Mucosa of rectum (tissue), 2 donors: ENCODE measurements around the gene AHRR.
A peak's percentile ranks its signal among the peaks of the same experiment; 100 is the strongest.

Source experiments
- H3K27ac ChIP-seq, 2 donors: one replicate each; pipeline ENCODE4 v1.7.0; 2013; ENCODE audit warnings: inconsistent platforms in 2 of 2, low read depth in 2 of 2, low read length in 2 of 2
- H3K27me3 ChIP-seq, 2 donors: one replicate each; pipeline ENCODE4 v1.7.0; 2013; ENCODE audit warnings: low read length in 2 of 2; ENCODE audit not compliant: control insufficient read depth in 2 of 2, insufficient read depth in 2 of 2
- H3K36me3 ChIP-seq, 2 donors: one replicate each; pipeline ENCODE4 v1.7.0; 2013; ENCODE audit warnings: low read length in 2 of 2; ENCODE audit not compliant: control insufficient read depth in 2 of 2, insufficient read depth in 2 of 2
- H3K4me1 ChIP-seq, 2 donors: one replicate each; pipeline ENCODE4 v1.7.0; 2013; ENCODE audit warnings: low read length in 2 of 2, mild to moderate bottlenecking in 1 of 2; ENCODE audit not compliant: control insufficient read depth in 2 of 2, insufficient read depth in 2 of 2
- H3K4me3 ChIP-seq, 2 donors: one replicate each; pipeline ENCODE4 v1.7.0; 2013; ENCODE audit warnings: low read length in 2 of 2
- H3K9ac ChIP-seq, 2 donors: one replicate each; pipeline ENCODE4 v1.7.0; 2013; ENCODE audit warnings: low read length in 2 of 2, low read depth in 1 of 2, mild to moderate bottlenecking in 1 of 2
- H3K9me3 ChIP-seq, 2 donors: one replicate each; pipeline ENCODE4 v1.7.0; 2013; ENCODE audit warnings: low read length in 2 of 2; ENCODE audit not compliant: control insufficient read depth in 2 of 2
- donor health status: healthy.
- donor health status: Normal muscosa, but diverticular disease.

The AHRR gene

DNA sequence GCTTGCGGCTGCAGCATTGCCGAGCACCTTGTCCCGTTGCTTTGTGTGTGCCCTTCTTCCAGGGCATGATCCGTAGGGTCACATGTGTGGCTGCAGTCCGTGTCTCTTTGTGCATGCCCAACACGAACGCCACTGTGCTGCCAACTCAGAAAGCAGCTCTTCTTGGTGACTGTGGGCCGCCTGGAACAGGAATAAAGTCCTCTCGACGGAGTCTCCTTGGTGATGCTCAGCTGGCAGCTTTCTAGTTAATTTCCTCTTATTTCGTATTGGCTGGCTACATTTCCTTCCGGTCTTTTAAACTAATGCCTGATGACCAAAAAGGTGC is 127.2 kb downstream of the AHRR start:
- H3K9me3 ChIP-seq: no peaks in the 10 kb centered on the region
- no peak overlapping the region for H3K27ac ChIP-seq
- peaks cover 4 to 6% of the 10 kb centered on the region in 2 donors for H3K4me1 ChIP-seq
- no peak overlapping the region for H3K9ac ChIP-seq
- no peaks in the 10 kb centered on the region for H3K27me3 ChIP-seq
- H3K4me3 ChIP-seq: no peak overlapping the region
- peaks cover 46 to 63% of the 10 kb centered on the region in 2 donors for H3K36me3 ChIP-seq

DNA sequence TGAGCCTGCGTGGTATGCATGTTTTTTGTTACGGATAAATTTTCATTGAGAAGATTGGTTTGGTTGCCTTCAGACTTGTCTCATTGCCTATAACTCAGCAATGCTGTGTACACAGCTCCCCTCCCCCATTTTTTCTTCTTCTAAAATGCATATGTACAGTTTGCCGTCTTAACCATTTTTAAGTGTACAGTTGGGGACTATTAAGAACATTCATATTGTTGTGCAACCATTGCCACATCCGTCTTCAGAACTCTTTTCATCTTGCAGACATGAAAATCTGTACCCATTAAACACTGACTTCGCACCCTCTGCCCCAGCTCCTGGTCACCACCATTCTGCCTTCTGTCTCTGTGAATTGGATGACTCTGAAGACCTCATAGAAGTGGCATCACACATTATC is 127.6 kb downstream of the AHRR start:
- Histone ChIP-seq H3K4me3 (no peak overlapping the region), H3K9me3 (no peaks in the 10 kb centered on the region), H3K4me1 (peaks cover 0 to 2% of the 10 kb centered on the region in 2 donors), H3K36me3 (peaks cover 50 to 68% of the 10 kb centered on the region in 2 donors), H3K27ac (no peak overlapping the region), H3K27me3 (no peaks in the 10 kb centered on the region), H3K9ac (no peak overlapping the region)

DNA sequence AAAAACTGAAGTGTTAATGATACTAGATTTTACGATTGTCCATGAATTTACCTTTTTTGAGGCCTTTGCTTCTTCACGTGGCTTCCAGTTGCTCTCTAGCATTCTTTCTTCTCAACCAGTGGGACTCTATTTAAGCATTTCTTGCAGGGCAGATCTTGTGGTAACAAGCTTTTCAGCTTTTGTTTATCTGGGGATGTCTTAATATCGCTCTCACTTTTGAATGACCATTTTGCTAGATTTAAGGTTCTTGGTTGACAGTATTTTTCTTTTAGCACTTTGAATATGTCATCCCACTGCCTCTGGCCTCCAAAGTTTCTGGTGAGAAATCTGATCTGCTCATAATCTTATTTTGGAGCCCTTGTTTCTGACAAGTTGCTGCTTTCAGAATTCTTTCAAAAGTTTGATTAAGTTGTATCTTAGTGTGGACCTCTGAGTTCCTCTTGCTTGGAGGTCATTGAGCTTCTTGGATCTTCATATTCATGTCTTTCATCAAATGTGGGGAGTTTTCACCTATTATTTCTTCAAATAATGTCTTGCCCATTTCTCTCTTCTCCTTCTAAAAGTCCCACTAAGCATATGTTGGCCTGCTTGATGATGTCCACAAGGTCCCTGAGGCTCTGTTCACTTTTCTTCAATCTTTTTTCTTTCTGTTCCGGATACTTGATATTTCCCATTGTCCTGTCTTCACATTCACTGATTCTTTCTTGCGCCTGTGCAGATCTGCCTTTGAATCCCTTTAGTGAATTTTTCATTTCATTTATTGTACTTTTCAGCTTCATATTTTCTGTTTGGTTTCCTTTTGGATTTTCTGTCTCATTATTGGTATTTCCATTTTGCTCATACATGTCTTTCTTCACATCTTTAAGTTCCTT is 130.3 kb downstream of the AHRR start:
- H3K4me1 ChIP-seq: no peaks in the 10 kb centered on the region
- no peaks in the 10 kb centered on the region for H3K27me3 ChIP-seq

DNA sequence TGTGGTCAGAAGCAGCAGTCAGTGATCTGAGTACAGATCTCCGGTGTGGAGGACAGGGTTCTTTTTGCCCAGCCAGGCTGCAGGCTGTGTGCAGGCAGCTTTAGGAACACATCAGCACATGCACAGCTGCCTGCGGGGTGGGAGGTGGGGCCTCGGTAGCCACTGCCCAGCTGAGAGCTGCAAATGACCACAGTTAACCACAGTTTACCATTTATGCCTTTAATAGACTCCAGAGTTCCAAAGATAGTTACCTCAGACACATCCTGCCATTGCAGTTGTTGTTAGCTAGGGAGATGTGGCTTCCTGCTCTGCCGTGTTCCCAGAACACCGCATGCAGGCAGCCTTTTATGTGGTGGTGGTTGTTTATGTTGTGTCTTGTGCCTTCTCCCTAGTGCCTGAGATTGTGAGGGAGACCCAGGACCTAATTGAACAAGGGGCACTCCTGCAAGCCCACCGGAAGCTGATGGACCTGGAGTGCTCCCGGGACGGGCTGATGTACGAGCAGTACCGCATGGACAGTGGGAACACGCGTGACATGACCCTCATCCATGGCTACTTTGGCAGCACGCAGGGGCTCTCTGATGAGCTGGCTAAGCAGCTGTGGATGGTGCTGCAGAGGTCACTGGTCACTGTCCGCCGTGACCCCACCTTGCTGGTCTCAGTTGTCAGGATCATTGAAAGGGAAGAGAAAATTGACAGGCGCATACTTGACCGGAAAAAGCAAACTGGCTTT is 131.6 kb downstream of the AHRR start:
- peaks cover 59 to 76% of the 10 kb centered on the region in 2 donors for H3K36me3 ChIP-seq
- no peak overlapping the region for H3K9ac ChIP-seq
- H3K4me1 ChIP-seq: no peaks in the 10 kb centered on the region
- no peaks in the 10 kb centered on the region for H3K9me3 ChIP-seq
- H3K27ac ChIP-seq: peak overlapping the region in 1 of 2 donors; percentile 18
- no peaks in the 10 kb centered on the region for H3K27me3 ChIP-seq
- no peak overlapping the region for H3K4me3 ChIP-seq

More for the DNA sequence above, 130.3 kb downstream of the AHRR start:
- Histone ChIP-seq H3K9ac (no peak overlapping the region), H3K4me3 (no peak overlapping the region), H3K9me3 (no peaks in the 10 kb centered on the region), H3K27ac (no peak overlapping the region), H3K36me3 (peaks cover 59 to 76% of the 10 kb centered on the region in 2 donors)

DNA sequence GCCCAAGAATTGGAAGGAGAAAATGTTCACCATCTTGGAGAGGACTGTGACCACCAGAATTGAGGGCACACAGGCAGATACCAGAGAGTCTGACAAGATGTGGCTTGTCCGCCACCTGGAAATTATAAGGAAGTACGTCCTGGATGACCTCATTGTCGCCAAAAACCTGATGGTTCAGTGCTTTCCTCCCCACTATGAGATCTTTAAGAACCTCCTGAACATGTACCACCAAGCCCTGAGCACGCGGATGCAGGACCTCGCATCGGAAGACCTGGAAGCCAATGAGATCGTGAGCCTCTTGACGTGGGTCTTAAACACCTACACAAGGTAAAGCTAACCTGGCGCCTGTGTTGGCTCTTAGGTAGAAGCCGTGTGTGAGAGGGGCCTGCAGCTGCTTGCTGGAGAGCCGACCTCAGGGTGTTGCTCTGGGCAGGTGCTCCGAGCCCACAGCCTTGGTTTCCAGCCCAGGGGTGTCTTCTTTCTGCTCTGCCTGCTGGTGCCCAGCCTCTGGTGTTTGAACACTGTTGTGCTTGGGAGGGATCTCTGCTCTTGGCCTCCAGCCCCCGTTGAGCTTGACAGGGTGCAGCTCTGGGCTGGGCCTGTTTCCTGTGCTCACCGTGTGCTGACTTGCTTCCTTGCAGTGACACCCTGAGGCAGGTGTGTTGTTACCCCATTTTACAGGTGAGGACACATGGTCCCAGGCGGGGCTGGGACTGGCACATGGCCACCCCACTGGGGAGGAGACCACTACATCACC is 132.4 kb downstream of the AHRR start:
- Histone ChIP-seq H3K9ac (no peak overlapping the region), H3K27ac (no peak overlapping the region), H3K4me1 (no peaks in the 10 kb centered on the region), H3K36me3 (peaks cover 54 to 76% of the 10 kb centered on the region in 2 donors), H3K9me3 (no peaks in the 10 kb centered on the region), H3K4me3 (no peak overlapping the region), H3K27me3 (no peaks in the 10 kb centered on the region)

DNA sequence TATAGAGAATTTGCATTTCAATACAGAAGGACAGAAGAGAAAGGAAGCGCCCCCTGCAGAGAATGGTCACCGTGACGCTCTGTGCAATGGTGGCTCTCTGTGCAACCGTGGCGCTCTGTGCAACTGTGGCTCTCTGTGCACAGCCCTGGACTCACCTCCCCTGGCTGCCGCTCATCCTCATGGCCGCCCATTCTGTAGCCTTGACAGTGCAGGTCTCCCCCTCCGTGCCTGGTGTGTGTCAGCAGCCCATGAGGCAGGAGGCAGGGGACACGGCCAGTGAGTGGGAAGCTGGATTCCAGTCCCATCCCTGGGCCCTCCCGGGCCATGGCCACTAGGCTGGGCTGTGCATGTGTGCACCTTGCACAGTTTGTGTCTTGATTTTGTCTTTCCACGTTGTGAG is 133.4 kb downstream of the AHRR start:
- Histone ChIP-seq H3K9me3 (no peaks in the 10 kb centered on the region), H3K4me3 (no peak overlapping the region), H3K36me3 (peaks cover 58 to 78% of the 10 kb centered on the region in 2 donors), H3K27ac (no peak overlapping the region), H3K9ac (no peak overlapping the region), H3K4me1 (no peaks in the 10 kb centered on the region), H3K27me3 (no peaks in the 10 kb centered on the region)

DNA sequence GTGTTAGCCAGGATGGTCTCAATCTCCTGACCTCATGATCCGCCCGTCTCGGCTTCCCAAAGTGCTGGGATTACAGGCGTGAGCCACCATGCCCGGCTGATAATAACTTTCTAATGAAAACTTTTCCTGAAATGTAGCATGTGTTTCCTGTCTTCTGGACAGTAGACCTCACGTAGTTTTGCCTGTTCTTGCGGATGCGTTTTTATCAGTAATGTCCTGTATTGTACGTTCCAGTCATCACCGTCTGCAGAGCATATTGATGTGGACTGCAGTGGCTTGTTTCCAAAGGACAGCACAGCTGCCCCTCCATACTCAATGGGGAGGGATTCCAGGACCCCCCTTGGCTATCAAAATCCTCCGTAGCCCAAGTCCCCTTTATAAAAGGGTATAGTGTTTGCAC is 134.3 kb downstream of the AHRR start:
- Histone ChIP-seq H3K4me1 (no peaks in the 10 kb centered on the region), H3K27me3 (no peaks in the 10 kb centered on the region), H3K36me3 (peaks cover 67 to 83% of the 10 kb centered on the region in 2 donors), H3K9me3 (no peaks in the 10 kb centered on the region), H3K4me3 (no peak overlapping the region), H3K9ac (no peak overlapping the region), H3K27ac (no peak overlapping the region)

DNA sequence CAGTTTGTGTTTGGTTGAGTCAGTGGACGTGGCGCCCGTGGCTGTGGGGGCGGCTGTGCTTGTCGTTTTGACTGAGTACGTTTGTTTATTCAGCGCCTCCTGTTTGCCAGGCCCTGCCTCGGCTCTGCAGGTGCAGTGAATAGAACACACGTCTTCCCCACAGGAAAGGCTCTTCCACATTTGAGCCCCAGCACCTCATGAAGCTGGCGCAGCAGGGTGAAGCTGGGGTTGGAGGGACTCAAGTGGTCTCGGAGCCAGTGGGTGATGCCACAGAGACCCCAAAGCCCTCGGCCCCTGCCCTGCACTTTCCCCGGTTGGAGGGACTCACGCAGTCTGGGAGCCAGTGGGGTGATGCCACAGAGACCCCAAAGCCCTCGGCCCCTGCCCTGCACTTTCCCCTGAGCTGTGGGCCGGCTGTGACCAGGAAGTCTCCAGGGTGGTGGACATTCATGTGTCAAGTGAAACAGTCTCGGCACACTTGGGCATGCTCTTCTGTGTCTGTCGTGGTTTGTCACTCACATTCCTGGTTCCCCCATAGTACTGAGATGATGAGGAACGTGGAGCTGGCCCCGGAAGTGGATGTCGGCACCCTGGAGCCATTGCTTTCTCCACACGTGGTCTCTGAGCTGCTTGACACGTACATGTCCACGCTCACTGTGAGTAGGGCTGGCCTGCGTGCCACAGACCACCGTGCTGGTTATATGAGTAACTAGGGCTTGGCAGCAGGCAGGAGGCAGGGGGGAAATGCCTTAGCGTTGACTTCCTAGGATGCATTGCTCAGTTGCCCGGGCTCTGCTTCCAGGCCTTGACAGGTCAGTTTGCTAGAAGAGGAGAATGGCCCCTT is 135.1 kb downstream of the AHRR start:
- H3K36me3 ChIP-seq: peaks cover 62 to 79% of the 10 kb centered on the region in 2 donors

DNA sequence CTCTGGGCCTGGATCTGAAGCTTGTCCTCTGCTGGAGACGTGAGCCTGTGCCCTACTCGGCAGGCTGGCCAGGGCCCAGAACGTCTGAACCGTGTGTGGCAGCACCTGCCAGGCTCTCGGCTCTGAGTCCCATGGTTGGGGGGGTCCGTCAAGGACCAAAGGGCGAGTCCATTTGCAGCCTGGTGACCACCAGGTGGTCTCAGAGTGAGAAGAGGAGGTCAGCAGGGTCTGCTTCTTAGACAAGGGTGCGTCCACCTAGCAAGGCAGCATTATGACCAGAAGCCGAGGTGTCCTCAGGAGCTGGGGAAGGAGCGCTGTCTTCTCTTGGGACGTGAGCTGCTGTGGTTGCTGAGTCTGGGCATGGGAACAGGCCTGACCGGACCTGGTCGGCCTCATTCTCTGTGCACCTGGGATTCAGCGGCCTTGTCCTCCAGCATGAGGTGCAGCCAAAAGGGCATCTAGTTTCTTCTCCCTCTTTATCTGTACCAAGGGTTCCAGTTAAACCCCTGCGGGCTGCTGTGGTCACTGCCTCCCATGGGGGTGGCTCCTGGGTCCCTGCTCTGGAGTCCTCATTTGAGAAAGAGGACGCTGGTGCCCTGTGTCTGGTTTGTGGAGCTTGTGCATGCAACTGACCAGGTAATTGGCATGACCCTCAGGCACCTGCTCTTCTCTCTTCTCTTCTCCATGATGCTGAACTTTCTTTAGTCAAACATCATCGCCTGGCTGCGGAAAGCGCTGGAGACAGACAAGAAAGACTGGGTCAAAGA is 135.9 kb downstream of the AHRR start:
- Histone ChIP-seq H3K4me3 (no peak overlapping the region), H3K27me3 (no peaks in the 10 kb centered on the region), H3K9me3 (no peaks in the 10 kb centered on the region), H3K27ac (no peak overlapping the region), H3K9ac (no peak overlapping the region), H3K4me1 (no peaks in the 10 kb centered on the region), H3K36me3 (peaks cover 67 to 79% of the 10 kb centered on the region in 2 donors)

More for the DNA sequence above, 135.1 kb downstream of the AHRR start:
- H3K4me3 ChIP-seq: no peak overlapping the region
- no peak overlapping the region for H3K27ac ChIP-seq
- H3K4me1 ChIP-seq: no peaks in the 10 kb centered on the region
- no peaks in the 10 kb centered on the region for H3K27me3 ChIP-seq
- H3K9me3 ChIP-seq: no peaks in the 10 kb centered on the region
- H3K9ac ChIP-seq: no peak overlapping the region
